Non-pigmented ciliary epithelial cell (primary cell): ENCODE results near the gene IGSF9B.

ENCODE experiments used
- DNase-seq: peaks from one replicate; pipeline ENCODE4 v3.0.0-alpha.2; 2010; ENCODE audit warnings: low read depth

The IGSF9B gene

GRCh38 chr11:133921026-133921425 lies 35.7 kb downstream of the IGSF9B start:
- no peak for DNase-seq

GRCh38 chr11:133920109-133920990 lies 36.4 kb downstream of the IGSF9B start:
- DNase-seq = no peak

GRCh38 chr11:133919330-133920108 lies 37.2 kb downstream of the IGSF9B start:
- no peak for DNase-seq

- DNase-seq = no peak
Measured at GRCh38 chr11:133918608-133919260, 38.0 kb downstream of the IGSF9B start.

- no peak for DNase-seq
Measured at GRCh38 chr11:133917921-133918607, 38.7 kb downstream of the IGSF9B start.

GRCh38 chr11:133916784-133917440 lies 39.9 kb downstream of the IGSF9B start:
- no peak for DNase-seq

- no peak for DNase-seq
Measured at GRCh38 chr11:133913761-133914160, 43.0 kb downstream of the IGSF9B start.

GRCh38 chr11:133911171-133911570 lies 45.6 kb downstream of the IGSF9B start:
- DNase-seq = no peak

- no peak for DNase-seq
Measured at GRCh38 chr11:133910101-133910500, 46.7 kb downstream of the IGSF9B start.

- no peak for DNase-seq
Measured at GRCh38 chr11:133908827-133909226, 47.9 kb downstream of the IGSF9B start.

GRCh38 chr11:133907841-133908241 lies 48.9 kb downstream of the IGSF9B start:
- DNase-seq = no peak

- no peak for DNase-seq
Measured at GRCh38 chr11:133907216-133907615, 49.6 kb downstream of the IGSF9B start.

GRCh38 chr11:133906746-133907145 lies 50.0 kb downstream of the IGSF9B start:
- no peak for DNase-seq

GRCh38 chr11:133906241-133906640 lies 50.5 kb downstream of the IGSF9B start:
- DNase-seq = no peak

GRCh38 chr11:133905677-133906156 lies 51.1 kb downstream of the IGSF9B start:
- DNase-seq = no peak

GRCh38 chr11:133904818-133905515 lies 51.8 kb downstream of the IGSF9B start:
- DNase-seq = no peak

GRCh38 chr11:133903875-133904817 lies 52.6 kb downstream of the IGSF9B start:
- no peak for DNase-seq

GRCh38 chr11:133903056-133903455 lies 53.7 kb downstream of the IGSF9B start:
- no peak for DNase-seq

GRCh38 chr11:133902506-133902905 lies 54.3 kb downstream of the IGSF9B start:
- DNase-seq = no peak

- DNase-seq = no peak
Measured at GRCh38 chr11:133901999-133902398, 54.8 kb downstream of the IGSF9B start.
